HuH-7 (cell line): ENCODE data around the gene JMJD1C.
"Not testable (repeated sequence)": the region's sequence is repeated elsewhere in the genome, so short reads cannot be mapped to it uniquely, and the experiment has no call there.

Experiments used
- DNase-seq: peaks from one replicate; pipeline ENCODE4 v3.0.0; 2011; ENCODE audit warnings: low spot score

The JMJD1C gene

GRCh38 chr10:63348245-63348850 lies 117.4 kb downstream of the JMJD1C start:
- no peak for DNase-seq

- no peak for DNase-seq
Observed at GRCh38 chr10:63346015-63346441, 119.7 kb downstream of the JMJD1C start.

- no peak for DNase-seq
Observed at GRCh38 chr10:63344269-63344668, 121.5 kb downstream of the JMJD1C start.

DNA sequence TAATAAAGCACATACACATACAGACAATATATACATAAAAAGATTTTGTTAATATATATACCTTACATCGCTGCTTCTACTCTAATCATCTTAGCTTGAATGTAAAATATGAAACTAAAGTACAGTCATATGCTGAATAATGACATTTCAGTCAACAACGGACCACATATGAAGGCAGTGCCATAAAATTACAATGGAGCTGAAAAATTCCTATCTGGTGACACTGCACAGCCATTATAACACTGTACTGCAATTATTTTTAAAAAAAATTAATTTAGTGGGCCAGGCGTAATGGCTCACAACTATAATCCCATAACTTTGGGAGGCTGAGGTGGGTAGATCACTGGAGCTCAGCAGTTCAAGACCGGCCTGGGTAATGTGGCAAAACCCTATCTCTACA lies 122.3 kb downstream of the JMJD1C start:
- no peak for DNase-seq

- DNase-seq = not testable (repeated sequence)
Observed at GRCh38 chr10:63339640-63340039, 126.1 kb downstream of the JMJD1C start.

DNA sequence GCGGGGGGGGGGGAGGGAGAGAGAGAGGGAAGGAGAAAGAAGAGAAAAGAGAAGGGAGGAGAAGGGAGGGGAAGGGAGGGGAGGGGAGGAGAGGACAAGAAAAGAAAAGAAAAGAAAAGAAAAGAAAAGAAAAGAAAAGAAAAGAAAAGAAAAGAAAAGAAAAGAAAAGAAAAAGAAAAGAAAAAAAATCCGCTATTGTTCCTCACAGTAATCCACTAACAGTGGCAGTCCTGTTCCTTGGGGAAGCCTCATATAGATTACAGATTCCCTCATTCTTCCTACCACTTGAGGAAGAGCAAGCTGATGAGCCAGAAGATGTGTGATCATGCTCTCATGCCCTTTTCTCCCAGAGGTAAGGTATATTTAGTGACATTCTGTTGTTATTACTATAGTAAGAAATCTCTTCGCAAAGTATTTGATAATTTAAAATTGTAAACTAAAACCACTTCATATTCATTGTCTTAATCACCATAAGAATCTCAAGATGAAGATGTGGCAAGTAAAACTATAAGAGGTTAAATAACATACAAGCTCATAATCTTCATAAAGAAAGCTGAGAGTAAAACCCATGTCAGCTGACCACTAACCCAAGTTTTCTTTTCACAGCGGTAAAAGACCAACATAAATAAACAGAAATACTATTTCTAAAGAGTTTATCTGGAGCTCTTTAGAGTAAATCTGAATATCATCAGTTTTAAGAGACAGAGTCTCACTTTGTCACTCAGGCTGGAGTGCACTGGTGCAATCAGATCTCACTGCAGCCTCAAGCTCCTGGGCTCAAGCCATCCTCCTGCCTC lies 128.1 kb downstream of the JMJD1C start:
- no peak for DNase-seq

- no peak for DNase-seq
Observed at GRCh38 chr10:63331586-63331985, 134.2 kb downstream of the JMJD1C start.

GRCh38 chr10:63324495-63324854 lies 141.3 kb downstream of the JMJD1C start:
- no peak for DNase-seq

DNA sequence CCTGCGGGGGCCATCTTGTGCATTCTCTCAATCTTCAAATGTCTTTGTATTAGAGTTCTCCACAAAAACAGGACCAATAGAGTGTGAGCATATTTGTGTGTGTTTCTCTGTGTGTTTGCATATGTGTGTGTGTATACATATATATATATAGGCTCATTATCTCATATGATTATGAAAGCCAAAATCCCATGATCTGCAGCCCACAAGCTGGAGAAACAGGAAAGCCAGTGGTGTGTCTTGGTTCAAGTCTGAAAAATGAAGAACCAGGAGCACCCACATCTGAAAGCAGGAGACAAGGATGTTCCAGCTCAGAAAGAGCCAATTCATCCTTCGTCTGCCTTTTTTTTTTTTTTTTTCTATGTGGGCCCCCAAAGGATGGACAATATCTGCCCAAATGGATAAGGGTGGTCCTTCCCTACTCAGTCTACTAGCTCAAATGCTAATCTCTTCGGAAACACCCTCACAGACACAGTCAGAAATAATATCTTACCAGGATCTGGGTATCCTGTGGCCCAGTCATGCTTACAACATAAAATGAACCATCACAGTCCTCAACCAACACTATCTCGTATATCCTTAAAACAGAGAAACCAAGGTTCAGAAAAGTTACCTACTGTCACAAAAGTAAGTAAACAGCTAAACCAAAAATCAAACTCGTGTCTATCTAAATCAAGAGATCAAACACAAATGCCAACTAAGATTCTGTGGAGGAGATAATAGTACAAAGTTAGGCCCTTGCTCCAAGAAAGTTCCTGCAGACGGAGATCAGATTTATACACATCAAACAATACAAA lies 141.9 kb downstream of the JMJD1C start:
- DNase-seq = no peak

GRCh38 chr10:63320683-63321082 lies 145.1 kb downstream of the JMJD1C start:
- DNase-seq = no peak

- no peak for DNase-seq
Observed at GRCh38 chr10:63319231-63319630, 146.5 kb downstream of the JMJD1C start.

DNA sequence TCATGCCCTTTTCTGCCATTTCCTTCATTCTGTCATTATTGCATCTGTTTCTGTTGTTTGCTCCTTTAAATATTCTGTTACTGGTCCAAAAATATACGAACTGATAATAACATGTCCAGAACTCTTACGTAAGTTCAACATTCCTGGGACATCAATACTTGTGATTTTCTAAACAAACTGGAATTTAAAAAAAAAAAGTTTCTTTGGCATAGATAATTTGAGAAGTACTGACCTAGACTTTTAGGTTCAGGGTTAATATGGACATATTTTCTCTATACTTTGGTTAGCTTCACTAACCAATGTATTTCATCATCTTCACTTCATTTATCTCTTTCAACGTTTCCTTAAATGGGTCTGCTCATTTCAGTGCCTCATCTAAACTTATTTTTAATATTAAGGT lies 147.3 kb downstream of the JMJD1C start:
- no peak for DNase-seq

GRCh38 chr10:63314020-63314419 lies 151.8 kb downstream of the JMJD1C start:
- no peak for DNase-seq

DNA sequence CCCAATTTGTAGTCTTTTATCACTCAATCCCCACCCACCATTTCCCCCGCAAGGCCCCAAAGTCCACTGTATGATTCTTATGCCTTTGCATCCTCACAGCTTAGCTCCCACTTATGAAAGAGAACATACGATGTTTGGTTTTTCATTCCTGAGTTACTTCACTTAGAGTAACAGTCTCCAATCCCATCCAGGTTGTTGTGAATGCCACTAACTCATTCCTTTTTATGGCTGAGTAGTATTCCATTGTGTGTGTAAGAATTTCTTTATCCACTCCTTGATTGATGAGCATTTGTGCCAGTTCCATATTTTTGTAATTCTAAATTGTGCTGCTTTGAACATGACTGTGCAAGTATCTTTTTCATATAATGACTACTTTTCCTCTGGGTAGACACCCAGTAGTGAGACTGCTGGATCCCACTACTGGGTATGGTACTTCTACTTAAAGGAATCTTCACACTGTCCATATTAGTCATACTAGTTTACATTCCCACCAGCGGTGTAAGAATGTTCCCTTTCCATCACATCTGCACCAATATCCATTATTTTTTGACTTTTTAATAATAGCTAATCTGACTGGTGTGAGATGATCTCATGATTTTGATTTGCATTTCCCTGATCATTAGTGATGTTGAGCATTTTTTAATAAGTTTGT lies 152.6 kb downstream of the JMJD1C start:
- no peak for DNase-seq

DNA sequence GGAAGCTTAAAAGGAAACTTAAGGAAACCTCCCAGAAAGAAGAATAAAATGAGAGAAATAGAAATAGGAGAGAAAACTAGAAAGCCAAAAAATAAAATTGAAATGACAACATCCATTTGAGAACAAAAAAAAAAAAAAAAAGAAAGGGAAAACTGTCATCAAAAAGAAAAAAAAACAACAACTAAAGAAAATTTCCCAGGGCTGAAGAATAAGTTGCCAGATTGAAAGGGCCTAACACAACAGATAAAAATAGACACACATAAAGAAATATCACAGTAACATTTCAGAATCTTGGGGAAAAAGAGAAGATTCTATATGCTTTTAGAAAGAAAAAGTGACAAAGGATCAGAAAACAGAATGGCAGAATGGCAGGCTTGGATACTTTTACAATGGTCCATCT lies 157.1 kb downstream of the JMJD1C start:
- DNase-seq = no peak

DNA sequence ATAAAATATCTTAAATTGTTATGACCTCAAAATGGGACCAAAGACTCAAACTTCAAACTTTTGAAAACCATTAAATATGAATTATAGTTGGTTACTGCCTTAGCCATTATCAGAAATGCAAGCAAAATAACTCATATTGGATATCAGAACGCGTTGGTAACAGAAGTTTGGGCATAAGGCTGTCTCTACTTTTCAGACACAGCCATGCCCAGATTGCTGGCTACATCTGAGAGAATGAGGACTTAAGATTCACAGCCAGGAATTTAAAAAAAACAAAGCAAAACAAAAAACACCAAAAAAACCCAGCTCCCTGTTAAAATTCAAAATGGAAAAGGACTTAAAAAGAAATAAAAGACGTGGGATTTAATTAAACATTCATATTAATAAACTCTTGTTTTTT lies 161.6 kb downstream of the JMJD1C start:
- DNase-seq = no peak

DNA sequence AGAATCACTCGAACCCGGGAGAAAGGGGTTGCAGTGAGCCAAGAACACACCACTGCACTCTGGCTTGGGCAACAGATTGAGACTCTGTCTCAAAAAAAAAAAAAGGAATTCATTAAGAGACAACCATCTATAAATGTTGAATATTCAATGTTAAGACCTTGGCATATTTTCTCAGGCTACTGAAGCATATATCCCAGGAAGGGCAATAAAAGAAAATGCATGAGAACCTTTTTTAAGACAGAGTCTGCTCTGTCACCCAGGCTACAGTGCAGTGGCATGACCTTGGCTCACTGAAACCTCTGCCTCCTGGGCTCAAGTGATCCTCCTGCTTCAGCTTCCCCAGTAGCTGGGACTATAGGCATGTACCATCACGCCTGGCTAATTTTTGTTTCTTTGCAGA lies 165.0 kb downstream of the JMJD1C start:
- DNase-seq = no peak

GRCh38 chr10:63297941-63298340 lies 167.8 kb downstream of the JMJD1C start:
- DNase-seq = no peak

DNA sequence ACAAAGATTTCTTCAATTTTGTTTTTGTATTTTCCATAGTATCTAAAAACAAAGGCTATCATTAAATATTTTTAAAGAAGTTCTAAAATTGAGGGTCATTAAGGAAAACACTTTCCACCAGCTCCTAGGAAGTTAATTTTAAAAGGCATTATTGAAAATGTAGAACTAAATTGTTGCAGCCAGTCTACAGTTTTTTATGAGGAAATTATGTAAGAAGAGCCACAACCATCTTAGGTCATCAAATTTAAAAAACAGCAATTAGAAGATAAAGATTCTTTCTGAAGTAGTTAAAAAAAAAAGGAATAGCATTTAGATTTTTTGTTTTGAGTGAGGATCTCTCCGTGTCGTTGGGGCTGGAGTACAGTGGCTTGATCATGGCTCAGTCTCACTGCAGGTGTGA lies 171.0 kb downstream of the JMJD1C start:
- DNase-seq = no peak

DNA sequence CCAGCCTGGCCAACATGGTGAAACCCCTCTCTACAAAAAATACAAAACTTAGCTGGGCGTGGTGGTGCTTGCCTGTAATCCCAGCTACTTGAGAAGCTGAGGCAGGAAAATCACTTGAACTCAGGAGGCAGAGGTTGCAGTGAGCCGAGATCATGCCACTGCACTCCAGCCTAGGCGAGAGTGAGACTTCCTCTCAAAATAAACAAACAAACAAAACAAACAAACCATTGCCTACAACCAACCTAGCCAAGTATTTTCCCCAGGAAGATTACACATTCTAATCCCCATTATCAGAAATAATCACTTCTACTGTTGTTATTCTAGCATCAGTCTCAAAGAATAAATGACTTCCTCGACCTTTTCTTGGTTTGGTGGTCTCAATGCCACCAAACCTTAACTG lies 172.9 kb downstream of the JMJD1C start:
- DNase-seq = not testable (repeated sequence)

DNA sequence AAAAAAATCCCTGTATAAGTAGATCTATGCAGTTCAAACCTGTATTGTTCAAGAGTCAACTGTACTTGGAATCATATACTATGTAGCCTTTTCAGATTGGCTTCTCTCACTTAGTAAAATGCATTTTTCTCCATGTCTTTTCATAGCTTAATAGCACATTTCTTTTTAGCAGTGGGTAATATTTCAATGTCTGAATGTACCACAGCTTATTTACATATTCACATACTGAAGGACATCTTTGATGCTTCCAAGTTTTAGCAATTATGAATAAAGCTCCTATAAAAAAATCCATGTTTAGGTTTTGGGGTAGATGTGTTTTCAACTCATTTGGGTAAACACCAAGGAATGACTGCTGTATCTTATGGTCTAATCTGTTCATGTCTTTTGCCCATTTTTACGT lies 177.6 kb downstream of the JMJD1C start:
- no peak for DNase-seq

DNA sequence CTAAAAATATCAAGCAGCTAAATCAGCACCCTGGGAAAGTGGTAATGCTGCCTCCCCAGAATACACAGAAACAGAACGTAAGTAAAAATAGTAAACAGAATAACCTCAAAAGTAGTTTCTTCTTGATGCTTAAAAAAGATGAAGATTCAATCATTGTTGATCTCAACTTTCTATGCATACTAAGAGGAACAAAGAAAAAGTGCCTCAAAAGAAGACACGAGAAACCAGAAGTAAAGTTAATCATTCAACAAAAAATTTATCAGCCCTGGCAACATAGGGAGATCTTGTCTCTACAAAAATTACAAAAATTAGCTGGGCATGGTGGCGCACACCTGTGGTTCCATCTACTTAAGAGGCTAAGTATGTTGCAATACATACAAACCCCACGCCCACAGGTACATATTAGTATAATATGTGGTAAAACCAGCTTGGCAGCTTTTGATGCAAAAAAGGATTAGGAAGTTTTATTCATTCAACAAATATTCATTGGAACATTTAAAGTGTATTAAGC lies 179.0 kb downstream of the JMJD1C start:
- DNase-seq = no peak
